Mammary epithelial cell (primary cell): ENCODE data around the gene PRR16.

Experiments
- CTCF ChIP-seq, 2 donors: IDR thresholded peaks in 1 of 2; conservative IDR thresholded peaks in 1 of 2; 2 replicates each; pipeline ENCODE4 v1.5.1; 2011 to 2012; ENCODE audit warnings: inconsistent platforms in 2 of 2, low read length in 2 of 2, mild to moderate bottlenecking in 2 of 2, control low read depth in 1 of 2, low read depth in 1 of 2; ENCODE audit not compliant: insufficient read depth in 1 of 2; ENCODE audit errors: extremely low read depth in 1 of 2
- EZH2 ChIP-seq: IDR thresholded peaks from 2 replicates; pipeline ENCODE4 v1.6.1; 2012; ENCODE audit warnings: low read length, inconsistent platforms, borderline replicate concordance

GRCh38 chr5:120435129-120435528 lies 29.0 kb upstream of the PRR16 start:
- no peak for TF ChIP-seq CTCF (conservative IDR thresholded peaks at IDR 0.05 in 1 of 2, IDR thresholded peaks at IDR 0.05 in 1 of 2; ENCODE audit: extremely low read depth in 1 of 2, insufficient read depth in 1 of 2, low read depth in 1 of 2, low read length in 2 of 2)
- no peak for TF ChIP-seq EZH2
